Mesothelial cell of epicardium (in vitro differentiated cells): Measurements from ENCODE around the gene PALLD. TPM values are rescaled to one million over a fixed set of nuclear protein-coding genes. Genes with fewer than 3 reads are reported as not detected.

Experiments used
- DNase-seq, 2 experiments: peaks; one replicate each; pipeline ENCODE4 v3.0.0; 2021; ENCODE audit warnings: low spot score in 2 of 2; ENCODE audit not compliant: unreplicated experiment in 2 of 2
- H3K27ac Mint-ChIP-seq: 2 replicates; pipeline ENCODE4 v1.8.0; 2021; ENCODE audit warnings: mixed read lengths
- H3K27me3 Mint-ChIP-seq: 2 replicates; pipeline ENCODE4 v1.8.0; 2021; ENCODE audit warnings: low read depth, mixed read lengths
- H3K36me3 Mint-ChIP-seq: 2 replicates; pipeline ENCODE4 v1.8.0; 2021; ENCODE audit warnings: mixed read lengths
- H3K4me1 Mint-ChIP-seq: 2 replicates; pipeline ENCODE4 v1.8.0; 2021; ENCODE audit warnings: mixed read lengths
- H3K4me3 Mint-ChIP-seq: 2 replicates; pipeline ENCODE4 v1.8.0; 2021; ENCODE audit warnings: mild to moderate bottlenecking, moderate library complexity, mixed read lengths
- H3K9me3 Mint-ChIP-seq: 2 replicates; pipeline ENCODE4 v1.8.0; 2021; ENCODE audit warnings: mixed read lengths
- total RNA-seq: library from RNA; stranded (reverse); gene quantifications from 3 replicates; pipeline ENCODE4 v1.2.1, GENCODE V29; 2021
- TF ChIP-seq, protein P1 (sequence below): fragments of 200-600 bp; sonication (generic); IDR thresholded peaks from one replicate; pipeline ENCODE4 v1.5.0; 2021; ENCODE audit warnings: antibody characterized with exemption; ENCODE audit not compliant: unreplicated experiment

Gene PALLD
- total RNA-seq, 1 donor from 2014 or later: 158 TPM

DNA sequence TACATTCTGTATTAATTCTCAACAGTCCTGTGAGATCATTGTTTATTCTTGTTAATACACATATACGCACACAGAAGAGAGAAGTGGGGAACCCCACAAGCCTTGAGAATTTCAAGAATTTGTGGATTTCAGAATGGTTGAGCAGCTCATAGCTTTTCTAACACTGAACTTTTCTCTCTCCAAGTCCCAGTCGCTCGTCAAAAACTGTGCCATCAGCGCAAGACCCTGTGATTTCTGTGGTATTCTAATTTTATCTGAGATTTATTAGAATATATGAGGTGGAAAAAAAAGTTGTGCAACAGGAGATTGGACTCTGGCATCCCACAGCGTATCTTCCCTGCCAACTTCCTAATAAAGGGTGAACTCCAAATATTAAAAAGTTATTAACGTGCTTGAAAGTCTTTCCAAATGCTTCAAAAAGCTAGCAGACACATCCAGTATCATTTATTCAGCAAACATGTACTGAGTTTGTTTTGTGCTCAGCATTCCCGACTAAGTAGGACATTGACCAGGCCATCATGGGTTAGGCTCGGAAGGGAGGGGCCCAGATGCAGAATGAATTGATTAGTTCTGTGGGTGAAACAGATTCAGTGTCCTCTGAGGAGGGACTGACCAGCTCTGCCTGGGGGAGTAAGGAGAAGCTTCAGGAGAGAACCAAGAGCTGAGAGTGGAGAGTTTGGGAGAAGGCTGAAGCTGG, 347.6 kb downstream of the PALLD start:
- Mint-ChIP-seq H3K36me3 (peaks cover 9% of the 10 kb centered on the region), H3K27me3 (no peaks in the 10 kb centered on the region), H3K9me3 (no peaks in the 10 kb centered on the region), H3K27ac (peak overlapping the region; percentile 86), H3K4me1 (peaks cover 58% of the 10 kb centered on the region), H3K4me3 (no peak overlapping the region)
- no peak for DNase-seq
- TF ChIP-seq, protein P1, sequence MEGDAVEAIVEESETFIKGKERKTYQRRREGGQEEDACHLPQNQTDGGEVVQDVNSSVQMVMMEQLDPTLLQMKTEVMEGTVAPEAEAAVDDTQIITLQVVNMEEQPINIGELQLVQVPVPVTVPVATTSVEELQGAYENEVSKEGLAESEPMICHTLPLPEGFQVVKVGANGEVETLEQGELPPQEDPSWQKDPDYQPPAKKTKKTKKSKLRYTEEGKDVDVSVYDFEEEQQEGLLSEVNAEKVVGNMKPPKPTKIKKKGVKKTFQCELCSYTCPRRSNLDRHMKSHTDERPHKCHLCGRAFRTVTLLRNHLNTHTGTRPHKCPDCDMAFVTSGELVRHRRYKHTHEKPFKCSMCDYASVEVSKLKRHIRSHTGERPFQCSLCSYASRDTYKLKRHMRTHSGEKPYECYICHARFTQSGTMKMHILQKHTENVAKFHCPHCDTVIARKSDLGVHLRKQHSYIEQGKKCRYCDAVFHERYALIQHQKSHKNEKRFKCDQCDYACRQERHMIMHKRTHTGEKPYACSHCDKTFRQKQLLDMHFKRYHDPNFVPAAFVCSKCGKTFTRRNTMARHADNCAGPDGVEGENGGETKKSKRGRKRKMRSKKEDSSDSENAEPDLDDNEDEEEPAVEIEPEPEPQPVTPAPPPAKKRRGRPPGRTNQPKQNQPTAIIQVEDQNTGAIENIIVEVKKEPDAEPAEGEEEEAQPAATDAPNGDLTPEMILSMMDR: no peak

DNA sequence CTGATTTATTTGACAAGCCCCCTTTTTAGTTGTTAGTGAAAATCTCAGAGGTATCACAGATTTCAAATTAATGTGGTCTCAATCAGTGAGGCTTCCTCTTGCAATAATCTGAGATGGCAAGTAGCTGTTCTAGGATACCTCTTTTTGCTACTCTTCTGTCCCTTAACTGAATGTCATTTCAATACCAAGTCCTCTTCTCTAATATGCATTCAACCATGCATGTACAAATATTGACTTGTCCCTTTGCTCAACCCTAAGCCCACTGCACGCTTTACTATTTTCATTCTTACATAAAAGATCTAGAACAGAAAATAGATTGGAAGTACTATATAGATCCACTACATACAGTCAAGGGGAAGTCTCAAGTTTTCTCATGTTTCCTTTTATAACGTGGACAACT, 349.0 kb downstream of the PALLD start:
- Mint-ChIP-seq H3K36me3 (peaks cover 6% of the 10 kb centered on the region), H3K27ac (peak overlapping the region; percentile 57), H3K27me3 (no peaks in the 10 kb centered on the region), H3K4me1 (peaks cover 60% of the 10 kb centered on the region), H3K4me3 (no peak overlapping the region), H3K9me3 (no peaks in the 10 kb centered on the region)
- DNase-seq: no peak
- TF ChIP-seq, protein P1: no peak

DNA sequence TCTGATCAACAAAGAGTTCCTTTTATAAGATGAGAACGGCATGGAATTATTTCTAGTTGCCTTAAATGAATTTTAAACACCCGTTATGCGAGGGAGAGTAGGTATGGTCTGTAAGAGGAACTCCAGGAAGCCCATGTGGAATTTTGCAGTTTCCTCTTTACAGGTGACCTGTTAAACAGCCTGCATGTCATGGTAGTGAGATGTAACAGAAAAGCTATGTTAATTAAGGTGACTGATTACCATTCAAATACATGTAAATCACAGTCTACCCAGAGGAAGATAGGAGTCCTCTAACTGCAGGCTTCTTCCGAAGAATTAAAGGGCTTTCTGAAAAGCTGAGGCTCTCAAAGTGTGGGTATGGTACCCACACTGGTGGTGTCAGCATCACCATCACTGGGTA, 349.6 kb downstream of the PALLD start:
- H3K4me1 Mint-ChIP-seq: peaks cover 64% of the 10 kb centered on the region
- peak overlapping the region; percentile 57 for H3K27ac Mint-ChIP-seq
- TF ChIP-seq, protein P1: no peak
- H3K4me3 Mint-ChIP-seq: no peak overlapping the region
- H3K36me3 Mint-ChIP-seq: peaks cover 6% of the 10 kb centered on the region
- DNase-seq: no peak
- no peaks in the 10 kb centered on the region for H3K27me3 Mint-ChIP-seq
- H3K9me3 Mint-ChIP-seq: no peaks in the 10 kb centered on the region

DNA sequence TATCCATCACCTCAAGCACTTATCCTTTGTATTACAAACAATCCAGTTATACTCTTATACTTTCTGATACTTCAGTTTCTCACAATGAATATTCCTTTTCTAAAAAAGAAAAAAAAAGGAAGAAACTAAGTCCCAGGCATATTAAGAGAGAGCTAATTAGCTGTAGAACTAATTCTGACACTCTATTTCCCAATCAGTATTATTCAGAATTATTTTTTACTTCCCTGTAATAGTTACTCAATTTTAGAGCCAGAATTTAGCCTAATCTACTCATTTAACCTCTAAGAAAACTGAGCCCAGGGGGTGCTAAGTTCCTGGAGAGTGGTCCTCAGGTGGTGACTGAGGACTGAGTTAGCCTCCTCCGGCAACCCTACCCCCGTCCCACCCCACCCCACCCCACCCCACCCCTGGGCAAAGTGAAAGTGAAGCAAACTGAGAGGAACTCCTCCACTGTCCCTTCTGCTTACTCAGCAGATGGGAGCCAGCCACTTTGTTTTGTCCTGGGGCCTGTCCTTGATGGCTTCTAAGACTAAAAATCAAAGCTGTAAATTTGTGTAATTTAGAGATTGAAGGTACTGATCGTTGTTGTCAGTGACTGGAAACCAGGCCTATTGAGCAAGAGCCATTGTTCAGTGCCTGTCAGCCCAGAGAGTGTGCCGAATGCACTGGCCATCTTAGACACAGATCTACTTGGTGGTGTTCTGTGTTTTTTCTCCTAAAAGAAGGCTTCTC, 351.1 kb downstream of the PALLD start:
- DNase-seq: no peak
- Mint-ChIP-seq H3K27me3 (no peaks in the 10 kb centered on the region), H3K4me1 (peaks cover 63% of the 10 kb centered on the region), H3K36me3 (peaks cover 8% of the 10 kb centered on the region), H3K9me3 (no peaks in the 10 kb centered on the region), H3K4me3 (no peak overlapping the region), H3K27ac (peak overlapping the region; percentile 90)
- TF ChIP-seq, protein P1: no peak

DNA sequence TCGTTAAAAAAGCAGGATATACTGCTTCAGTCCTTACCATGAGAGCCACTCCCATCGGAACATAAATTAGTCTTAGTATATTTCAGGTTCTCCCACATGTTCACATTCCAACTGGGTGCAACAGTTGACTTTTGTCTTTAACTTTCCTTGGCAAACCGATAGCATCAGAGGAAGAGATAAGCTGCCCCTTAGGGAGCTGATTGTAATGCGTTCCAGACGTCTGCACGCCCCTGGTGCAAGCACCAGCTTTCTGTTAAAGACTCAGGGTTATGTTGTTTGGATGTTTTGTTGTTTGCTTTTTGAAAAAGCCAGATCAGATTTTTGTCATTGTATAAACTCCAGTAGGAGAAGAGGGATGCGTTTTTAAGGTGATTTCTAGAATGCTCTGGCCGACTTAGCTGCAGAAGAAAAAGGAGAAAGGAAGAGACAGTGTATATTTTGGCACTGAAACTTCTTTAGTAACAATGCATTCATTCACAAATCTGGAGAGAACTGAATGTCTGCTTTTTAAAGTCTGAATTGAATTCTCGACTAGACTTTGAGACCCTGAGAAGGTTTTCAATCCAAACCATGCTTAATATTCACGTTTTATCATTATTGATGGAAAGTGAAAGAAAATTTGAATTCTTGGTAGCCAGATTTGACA, 352.3 kb downstream of the PALLD start:
- no peak for DNase-seq
- Mint-ChIP-seq H3K36me3 (peaks cover 13% of the 10 kb centered on the region), H3K27me3 (no peaks in the 10 kb centered on the region), H3K9me3 (no peaks in the 10 kb centered on the region), H3K4me3 (peak overlapping the region; percentile 18), H3K27ac (peak overlapping the region; percentile 90), H3K4me1 (peaks cover 56% of the 10 kb centered on the region)
- TF ChIP-seq, protein P1: no peak
